ENCODE results near the gene B3GNT5. TPM values are rescaled to one million over a fixed set of nuclear protein-coding genes. Genes with fewer than 3 reads are reported as not detected.

The B3GNT5 gene
- total RNA-seq, 1 experiment from 2014 or later, result 22.8 TPM

- intact Hi-C loops (cut with micrococcal nuclease; ENCODE audit: unreplicated experiment) (no loop called here), in situ Hi-C loops (cut with HindIII; ENCODE audit: low pct_unique_long_range_greater_than_20kb, low sequenced_read_pairs) (no loop called here)
- H3K27me3 ChIP-seq (ENCODE audit: control insufficient read depth, insufficient read depth, low read length), result no peaks in the 10 kb centered on the region
- TF ChIP-seq TCF7L2 (IDR thresholded peaks at IDR 0.05; ENCODE audit: low read depth, low read length), result no peak
- no peak for TF ChIP-seq REST (IDR thresholded peaks at IDR 0.05; ENCODE audit: insufficient read depth in 1 of 2, low read depth in 2 of 2, low read length in 1 of 2)
- no peak for TF ChIP-seq CTCF (IDR thresholded peaks at IDR 0.05)
- no peak for TF ChIP-seq SIN3A (IDR thresholded peaks at IDR 0.05; ENCODE audit: borderline replicate concordance, insufficient read depth, low read depth, low read length)
- TF ChIP-seq POLR2AphosphoS5 (IDR thresholded peaks at IDR 0.05; ENCODE audit: low read depth, low read length), result no peak
- ATAC-seq (no peak), DNase-seq (ENCODE audit: low read depth, low spot score) (no peak)
- CTCF ChIA-PET, result no interaction called here
- no peaks in the 10 kb centered on the region for H3K36me3 ChIP-seq (ENCODE audit: control insufficient read depth, insufficient read depth, low read length)
- no peaks in the 10 kb centered on the region for H3K4me1 ChIP-seq (ENCODE audit: control insufficient read depth, insufficient read depth, low read length)
- H3K9me3 ChIP-seq (ENCODE audit: control insufficient read depth, insufficient read depth, low read depth, low read length), result no peaks in the 10 kb centered on the region
- POLR2A ChIA-PET, result no interaction called here
- H3K4me3 ChIP-seq (ENCODE audit: low read depth in 2 of 2, low read length in 2 of 2), result no peak overlapping the region
- no TSS peak for BruUV-seq (replicated peaks)
- no peak overlapping the region for H3K27ac ChIP-seq (ENCODE audit: low read length)
Measured at GRCh38 chr3:183310936-183311335, 57.9 kb downstream of the B3GNT5 start.

- Histone ChIP-seq H3K27ac (ENCODE audit: low read length) (no peak overlapping the region), H3K36me3 (ENCODE audit: control insufficient read depth, insufficient read depth, low read length) (no peaks in the 10 kb centered on the region), H3K4me3 (ENCODE audit: low read depth in 2 of 2, low read length in 2 of 2) (no peak overlapping the region), H3K27me3 (ENCODE audit: control insufficient read depth, insufficient read depth, low read length) (no peaks in the 10 kb centered on the region), H3K4me1 (ENCODE audit: control insufficient read depth, insufficient read depth, low read length) (no peaks in the 10 kb centered on the region), H3K9me3 (ENCODE audit: control insufficient read depth, insufficient read depth, low read depth, low read length) (no peaks in the 10 kb centered on the region)
- TF ChIP-seq SIN3A (IDR thresholded peaks at IDR 0.05; ENCODE audit: borderline replicate concordance, insufficient read depth, low read depth, low read length), result no peak
- TF ChIP-seq POLR2AphosphoS5 (IDR thresholded peaks at IDR 0.05; ENCODE audit: low read depth, low read length), result no peak
- TF ChIP-seq CTCF (IDR thresholded peaks at IDR 0.05), result no peak
- no peak for TF ChIP-seq REST (IDR thresholded peaks at IDR 0.05; ENCODE audit: insufficient read depth in 1 of 2, low read depth in 2 of 2, low read length in 1 of 2)
- no peak for TF ChIP-seq TCF7L2 (IDR thresholded peaks at IDR 0.05; ENCODE audit: low read depth, low read length)
- BruUV-seq (replicated peaks), result no TSS peak
- intact Hi-C loops (cut with micrococcal nuclease; ENCODE audit: unreplicated experiment), result no loop called here
- ChIA-PET CTCF (no interaction called here), POLR2A (no interaction called here)
- in situ Hi-C loops (cut with HindIII; ENCODE audit: low pct_unique_long_range_greater_than_20kb, low sequenced_read_pairs), result no loop called here
- ATAC-seq (no peak), DNase-seq (ENCODE audit: low read depth, low spot score) (no peak)
Measured at GRCh38 chr3:183312433-183312832, 59.4 kb downstream of the B3GNT5 start.

Measured in Panc1 (cell line).